ACC112 (cell line): ENCODE measurements around the gene MTMR3.
A peak's percentile ranks its signal among the peaks of the same experiment; 100 is the strongest.
"Not testable (repeated sequence)": the region's sequence is repeated elsewhere in the genome, so short reads cannot be mapped to it uniquely, and the experiment has no call there.

Experiments used
- H2AFZ ChIP-seq: fragments of 200-600 bp; sonication (generic); one replicate; pipeline ENCODE4 v1.6.0; 2017; ENCODE audit warnings: antibody characterized with exemption, low read length; ENCODE audit not compliant: unreplicated experiment
- H3K27ac ChIP-seq: fragments of 200-600 bp; sonication (generic); 2 replicates; pipeline ENCODE4 v1.5.1; 2014; ENCODE audit warnings: low read depth, mild to moderate bottlenecking, antibody characterized with exemption, low read length, moderate library complexity
- H3K27me3 ChIP-seq: fragments of 200-600 bp; sonication (generic); 2 replicates; pipeline ENCODE4 v1.6.1; 2014; ENCODE audit warnings: mild to moderate bottlenecking, antibody characterized with exemption, low read length, moderate library complexity, mixed read lengths; ENCODE audit not compliant: insufficient read depth
- H3K36me3 ChIP-seq: fragments of 200-600 bp; sonication (generic); 2 replicates; pipeline ENCODE4 v1.6.1; 2016; ENCODE audit warnings: mild to moderate bottlenecking, antibody characterized with exemption, low read length, moderate library complexity, mixed read lengths; ENCODE audit not compliant: insufficient read depth
- H3K4me1 ChIP-seq: fragments of 200-600 bp; sonication (generic); one replicate; pipeline ENCODE4 v1.6.1; 2016; ENCODE audit warnings: low read length, mixed read lengths; ENCODE audit not compliant: insufficient read depth, unreplicated experiment, control insufficient read depth
- H3K4me3 ChIP-seq: fragments of 200-600 bp; sonication (generic); 2 replicates; pipeline ENCODE4 v1.5.1; 2014; ENCODE audit warnings: mild to moderate bottlenecking, low read depth, low read length
- H3K79me2 ChIP-seq: fragments of 200-600 bp; sonication (generic); one replicate; pipeline ENCODE4 v1.6.0; 2016; ENCODE audit warnings: low read length; ENCODE audit not compliant: control insufficient read depth, unreplicated experiment, insufficient read depth

MTMR3 gene

GRCh38 chr22:29883045-29883774 is at the start of gene MTMR3:
TSS of gene MTMR3 (plus strand) at chr22:29883174. CDS start at chr22:29971060, 87,886 bp downstream.
- Histone ChIP-seq H3K4me1 (peaks cover 2% of the 10 kb centered on the region), H3K79me2 (peaks cover 43% of the 10 kb centered on the region), H3K27ac (peak within 1 kb of the TSS; percentile 54; the same call in 1 of the 2 replicates), H3K36me3 (no peaks in the 10 kb centered on the region), H3K27me3 (no peaks in the 10 kb centered on the region), H2AFZ (peak within 1 kb of the TSS; percentile 87), H3K4me3 (peak within 1 kb of the TSS; percentile 91)

DNA sequence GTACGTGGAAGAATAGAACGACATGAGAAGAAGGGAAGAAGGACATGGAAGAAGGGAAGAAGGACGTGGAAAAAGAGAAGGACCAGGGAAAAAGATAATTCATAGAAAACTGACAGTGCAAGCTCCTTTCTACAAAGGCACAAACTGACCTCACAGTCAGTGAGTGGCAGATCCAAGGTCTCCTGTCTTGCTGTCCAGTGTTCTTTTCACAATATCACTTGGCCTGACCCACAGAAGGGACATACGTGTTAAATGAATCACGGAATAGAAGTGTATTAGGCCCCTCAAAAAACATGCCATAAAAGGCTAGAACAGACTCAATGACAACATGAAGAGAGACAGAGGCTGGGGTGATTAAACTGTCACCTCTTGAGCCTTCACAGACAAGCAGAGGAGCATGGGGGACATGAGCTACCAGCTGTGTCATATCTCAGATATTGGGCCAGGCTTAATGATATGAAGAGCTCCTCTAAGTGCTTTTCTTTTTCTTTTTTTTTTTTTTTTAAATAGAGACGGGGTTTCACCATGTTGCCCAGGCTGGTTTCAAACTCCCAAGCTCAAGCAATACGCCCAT is 49.5 kb upstream of the MTMR3 start:
- Histone ChIP-seq H3K79me2 (peaks cover 13% of the 10 kb centered on the region), H3K27ac (no peak overlapping the region), H3K36me3 (no peaks in the 10 kb centered on the region), H3K27me3 (no peaks in the 10 kb centered on the region), H2AFZ (no peak overlapping the region), H3K4me1 (peaks cover 2% of the 10 kb centered on the region), H3K4me3 (no peak overlapping the region)

DNA sequence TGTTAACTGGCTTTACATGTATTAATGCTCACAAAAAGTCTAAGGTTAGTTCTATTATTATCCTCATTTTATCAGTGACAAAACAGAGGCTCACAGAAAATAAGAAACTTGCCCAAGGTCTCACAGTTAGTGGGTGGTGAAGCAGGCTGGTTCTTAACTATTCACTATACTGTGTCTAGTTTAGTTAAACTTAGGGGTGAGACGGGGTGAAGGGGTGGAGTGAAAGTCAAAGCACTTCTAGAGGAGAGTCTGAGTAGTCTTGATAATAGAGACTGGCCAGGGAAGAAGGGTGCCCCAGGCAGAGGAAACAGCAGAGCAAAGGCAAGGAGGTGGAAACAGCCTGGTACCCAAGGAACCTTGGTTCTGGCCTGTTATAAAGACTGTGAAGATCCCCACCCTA is 48.9 kb upstream of the MTMR3 start:
- H3K79me2 ChIP-seq, result peaks cover 13% of the 10 kb centered on the region
- H3K4me3 ChIP-seq, result no peak overlapping the region
- H2AFZ ChIP-seq, result no peak overlapping the region
- H3K27me3 ChIP-seq, result no peaks in the 10 kb centered on the region
- H3K27ac ChIP-seq, result no peak overlapping the region
- no peaks in the 10 kb centered on the region for H3K36me3 ChIP-seq
- H3K4me1 ChIP-seq, result peaks cover 7% of the 10 kb centered on the region

DNA sequence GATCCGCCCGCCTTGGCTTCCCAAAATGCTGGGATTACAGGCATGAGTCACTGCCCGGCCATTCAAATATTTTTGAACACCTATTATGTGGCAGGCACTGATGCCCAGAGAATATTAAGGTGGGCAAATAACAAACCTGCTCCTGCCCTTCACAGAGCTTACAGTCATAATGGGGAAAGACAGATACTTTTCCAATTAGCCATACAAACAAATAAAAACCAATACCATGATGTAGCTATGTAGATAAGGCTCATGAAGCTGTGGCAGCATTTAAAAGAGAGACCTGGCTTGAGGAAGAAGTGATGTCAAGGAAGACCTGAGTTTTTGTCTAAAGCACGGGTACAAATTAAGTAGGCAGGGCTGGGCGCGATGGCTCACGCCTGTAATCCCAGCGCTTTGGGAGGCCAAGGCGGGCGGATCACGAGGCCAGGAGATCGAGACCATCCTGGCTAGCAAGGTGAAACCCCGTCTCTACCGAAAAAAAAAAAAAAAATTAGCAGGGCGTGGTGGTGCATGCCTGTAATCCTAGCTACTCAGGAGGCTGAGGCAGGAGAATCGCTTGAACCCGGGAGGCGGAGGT is 46.1 kb upstream of the MTMR3 start:
- not testable (repeated sequence) for H3K27ac ChIP-seq, H3K4me1 ChIP-seq, H3K36me3 ChIP-seq, H2AFZ ChIP-seq, H3K27me3 ChIP-seq
- H3K4me3 ChIP-seq, result peak overlapping the region; percentile 96; the same call in 1 of the 2 replicates
- peaks cover 13% of the 10 kb centered on the region for H3K79me2 ChIP-seq

DNA sequence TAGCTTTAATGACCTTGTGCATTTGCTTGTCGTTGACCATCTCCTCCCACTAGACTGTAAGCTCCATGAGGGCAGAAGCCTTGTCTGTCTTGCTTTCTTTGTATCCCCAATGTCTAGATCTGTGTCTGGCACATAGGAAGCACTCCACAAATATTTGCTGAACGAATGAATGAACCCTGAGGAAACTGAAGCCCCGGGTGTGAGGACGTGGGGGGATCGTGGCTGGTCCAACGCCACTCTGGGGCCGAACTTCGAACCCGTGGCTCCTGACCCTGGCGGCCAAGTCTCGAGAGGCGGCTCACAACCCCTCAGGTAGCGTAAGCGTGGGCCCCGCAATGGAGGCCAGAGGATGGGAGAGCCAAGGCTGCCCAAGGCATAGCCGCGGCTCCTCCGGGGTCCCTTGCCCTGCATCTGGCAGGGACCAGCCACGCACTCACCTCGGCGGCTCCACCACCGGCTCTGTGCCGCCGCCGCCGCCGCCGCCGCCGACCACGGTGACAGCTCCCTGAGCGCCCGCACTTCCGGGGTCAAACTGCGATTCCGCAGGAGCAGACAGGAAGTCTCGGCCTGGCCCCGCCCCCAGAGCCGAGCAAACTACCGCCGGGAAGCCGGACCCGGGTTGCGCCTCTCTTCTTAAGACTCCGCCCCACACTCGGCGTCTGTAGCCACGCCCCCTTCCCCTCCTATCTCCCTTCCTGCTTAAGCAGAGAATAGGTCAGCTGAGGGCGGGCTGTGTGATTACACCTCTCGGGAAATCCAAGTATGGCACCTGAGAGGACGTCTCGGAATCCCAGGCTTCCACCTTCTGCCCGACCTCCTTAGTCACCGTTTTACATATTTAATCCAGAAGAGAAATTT is 45.0 kb upstream of the MTMR3 start, which contains the start of gene ASCC2:
TSS of gene ASCC2 (minus strand) at position 534 of the 858 bp plus-strand sequence. CDS start 5,949 bp downstream, outside the sequence.
- peaks cover 16% of the 10 kb centered on the region for H3K4me1 ChIP-seq
- H2AFZ ChIP-seq, result peak within 1 kb of the TSS; percentile 90
- peaks cover 13% of the 10 kb centered on the region for H3K79me2 ChIP-seq
- H3K36me3 ChIP-seq, result no peaks in the 10 kb centered on the region
- H3K27ac ChIP-seq, result peak within 1 kb of the TSS; percentile 62
- H3K4me3 ChIP-seq, result peak within 1 kb of the TSS; percentile 96
- no peaks in the 10 kb centered on the region for H3K27me3 ChIP-seq

- Histone ChIP-seq H3K4me1 (peaks cover 22% of the 10 kb centered on the region), H3K36me3 (no peaks in the 10 kb centered on the region), H2AFZ (peak overlapping the region; percentile 90), H3K4me3 (peak overlapping the region; percentile 96), H3K79me2 (peaks cover 13% of the 10 kb centered on the region), H3K27ac (peak overlapping the region; percentile 62), H3K27me3 (no peaks in the 10 kb centered on the region)
Measured at GRCh38 chr22:29838599-29838956, 44.4 kb upstream of the MTMR3 start.

GRCh38 chr22:29839039-29839438 is 43.9 kb upstream of the MTMR3 start:
- Histone ChIP-seq H3K27me3 (no peaks in the 10 kb centered on the region), H3K27ac (peak overlapping the region; percentile 62), H3K79me2 (peaks cover 13% of the 10 kb centered on the region), H3K36me3 (no peaks in the 10 kb centered on the region), H2AFZ (peak overlapping the region; percentile 90), H3K4me1 (peaks cover 24% of the 10 kb centered on the region), H3K4me3 (peak overlapping the region; percentile 96)

DNA sequence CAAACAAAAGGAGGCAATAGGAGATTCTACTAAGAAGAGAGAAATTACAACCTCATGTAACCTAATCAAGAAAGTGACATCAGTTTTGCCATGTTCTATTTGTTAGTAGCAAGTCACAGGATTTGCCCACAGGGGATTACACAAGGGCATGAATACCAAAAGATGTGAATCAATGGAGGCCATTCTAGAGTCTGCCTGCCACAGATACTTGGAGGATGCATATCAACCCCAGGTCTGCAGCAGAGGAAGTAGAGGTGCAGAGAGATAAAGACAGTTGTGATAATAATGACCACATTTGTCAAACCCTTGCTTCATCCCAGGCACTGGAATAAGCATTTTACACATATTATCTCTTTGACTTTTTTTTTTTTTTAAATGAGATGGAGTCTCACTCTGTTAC is 42.5 kb upstream of the MTMR3 start:
- Histone ChIP-seq H3K27ac (no peak overlapping the region), H3K36me3 (no peaks in the 10 kb centered on the region), H2AFZ (no peak overlapping the region), H3K79me2 (peaks cover 13% of the 10 kb centered on the region), H3K4me1 (peaks cover 24% of the 10 kb centered on the region), H3K4me3 (no peak overlapping the region), H3K27me3 (no peaks in the 10 kb centered on the region)

DNA sequence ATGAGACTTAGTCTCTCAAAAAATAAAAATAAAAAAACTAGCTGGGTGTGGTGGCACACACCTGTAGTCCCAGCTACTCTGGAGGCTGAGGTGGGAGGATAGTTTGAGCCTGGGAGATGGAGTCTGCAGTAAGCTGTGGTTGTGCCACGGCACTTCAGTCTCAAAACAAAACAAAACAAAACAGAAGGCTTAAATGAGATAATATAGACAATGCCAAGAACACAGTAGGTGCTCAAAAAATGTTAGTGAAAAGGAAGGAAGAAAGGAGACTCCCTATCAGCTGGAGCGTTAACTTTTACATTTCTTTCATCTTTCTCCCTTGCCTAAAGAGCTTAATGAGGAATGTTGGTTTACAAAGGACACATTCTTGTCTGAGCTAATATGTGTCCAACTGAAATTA is 40.8 kb upstream of the MTMR3 start:
- no peak overlapping the region for H2AFZ ChIP-seq
- H3K79me2 ChIP-seq, result peaks cover 8% of the 10 kb centered on the region
- H3K27me3 ChIP-seq, result no peaks in the 10 kb centered on the region
- H3K36me3 ChIP-seq, result no peaks in the 10 kb centered on the region
- H3K4me3 ChIP-seq, result peak overlapping the region; percentile 21; the same call in 1 of the 2 replicates
- peaks cover 24% of the 10 kb centered on the region for H3K4me1 ChIP-seq
- peak overlapping the region; percentile 94 for H3K27ac ChIP-seq

DNA sequence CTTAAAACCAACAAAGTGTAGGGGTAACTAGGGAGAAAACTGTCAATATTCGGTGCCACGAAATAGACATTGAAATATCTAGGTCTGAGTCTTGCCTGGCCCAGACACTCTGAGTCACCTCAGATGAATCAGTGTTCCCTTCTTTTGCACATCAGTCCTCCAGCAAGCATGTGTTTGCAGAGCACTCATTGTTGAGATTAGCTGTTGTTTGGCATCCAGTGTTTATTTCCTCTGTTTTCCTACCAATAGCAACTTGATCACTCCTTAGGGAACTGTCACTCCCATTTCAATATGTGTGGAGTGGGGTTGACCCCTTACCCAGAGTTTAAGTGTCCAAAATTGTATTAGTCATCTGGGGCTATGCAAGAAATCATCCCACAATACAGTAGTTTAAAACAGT is 40.2 kb upstream of the MTMR3 start:
- no peaks in the 10 kb centered on the region for H3K27me3 ChIP-seq
- H2AFZ ChIP-seq, result no peak overlapping the region
- H3K4me1 ChIP-seq, result peaks cover 24% of the 10 kb centered on the region
- H3K27ac ChIP-seq, result peak overlapping the region; percentile 94
- no peaks in the 10 kb centered on the region for H3K36me3 ChIP-seq
- peaks cover 2% of the 10 kb centered on the region for H3K79me2 ChIP-seq
- no peak overlapping the region for H3K4me3 ChIP-seq
